Skeletal muscle cell (primary cell): ENCODE measurements around the gene ERVW-1.

Source experiments
- DNase-seq: peaks from one replicate; pipeline ENCODE4 v3.0.0-alpha.2; 2010; ENCODE audit warnings: low read depth
- H3K4me3 ChIP-seq: 2 replicates; pipeline ENCODE4 v1.5.1; 2011; ENCODE audit warnings: low read depth, mild to moderate bottlenecking, control low read depth, low read length, moderate library complexity

ERVW-1 gene

GRCh38 chr7:92435542-92435941, 42.2 kb downstream of the ERVW-1 start:
- no peak for DNase-seq

GRCh38 chr7:92433019-92433418, 44.7 kb downstream of the ERVW-1 start:
- no peak overlapping the region for H3K4me3 ChIP-seq
- DNase-seq, result no peak

More at GRCh38 chr7:92435542-92435941, 42.2 kb downstream of the ERVW-1 start:
- H3K4me3 ChIP-seq, result no peak overlapping the region

GRCh38 chr7:92432299-92432946, 45.3 kb downstream of the ERVW-1 start:
- DNase-seq, result no peak
- H3K4me3 ChIP-seq, result no peak overlapping the region

GRCh38 chr7:92427193-92427592, 50.6 kb downstream of the ERVW-1 start:
- no peak for DNase-seq
- H3K4me3 ChIP-seq, result no peak overlapping the region

- DNase-seq, result no peak
- no peak overlapping the region for H3K4me3 ChIP-seq
These were observed 52.3 kb downstream of the ERVW-1 start for GRCh38 chr7:92425311-92425947.

GRCh38 chr7:92423710-92424131, 54.0 kb downstream of the ERVW-1 start:
- H3K4me3 ChIP-seq, result no peak overlapping the region
- DNase-seq, result no peak

- DNase-seq, result no peak
- H3K4me3 ChIP-seq, result no peak overlapping the region
These were observed 54.8 kb downstream of the ERVW-1 start for GRCh38 chr7:92422926-92423325.

GRCh38 chr7:92421676-92422435, 55.9 kb downstream of the ERVW-1 start:
- no peak for DNase-seq

More at GRCh38 chr7:92421676-92422435, 55.9 kb downstream of the ERVW-1 start:
- H3K4me3 ChIP-seq, result no peak overlapping the region
